ENCODE results near the gene DOCK6. TPM values are rescaled to one million over a fixed set of nuclear protein-coding genes. Genes with fewer than 3 reads are reported as not detected.

The DOCK6 gene
- total RNA-seq, 2 donors from 2014 or later, result 1.7 to 2.6 TPM

GRCh38 chr19:11288349-11288748 lies 26.0 kb upstream of the DOCK6 start:
- H3K36me3 Mint-ChIP-seq, result no peaks in the 10 kb centered on the region
- ATAC-seq (no peak), DNase-seq (ENCODE audit: low spot score) (no peak)
- H3K27me3 Mint-ChIP-seq, result peaks cover 12 to 15% of the 10 kb centered on the region in 2 donors
- no peak overlapping the region for H3K4me3 Mint-ChIP-seq
- no peaks in the 10 kb centered on the region for H3K9me3 Mint-ChIP-seq
- peaks cover under 1 to 4% of the 10 kb centered on the region in 2 donors for H3K4me1 Mint-ChIP-seq (ENCODE audit: low read depth in 2 of 2)
- no peak overlapping the region for H3K27ac Mint-ChIP-seq

- no peak for ATAC-seq
- H3K36me3 Mint-ChIP-seq, result no peaks in the 10 kb centered on the region
- no peak overlapping the region for H3K4me3 Mint-ChIP-seq
- no peaks in the 10 kb centered on the region for H3K9me3 Mint-ChIP-seq
- DNase-seq (ENCODE audit: low spot score), result no peak
- peaks cover 0 to 4% of the 10 kb centered on the region in 2 donors for H3K4me1 Mint-ChIP-seq (ENCODE audit: low read depth in 2 of 2)
- H3K27me3 Mint-ChIP-seq, result peaks cover 15 to 18% of the 10 kb centered on the region in 2 donors
- H3K27ac Mint-ChIP-seq, result no peak overlapping the region
These were observed 24.1 kb upstream of the DOCK6 start for GRCh38 chr19:11286312-11286974.

DNA sequence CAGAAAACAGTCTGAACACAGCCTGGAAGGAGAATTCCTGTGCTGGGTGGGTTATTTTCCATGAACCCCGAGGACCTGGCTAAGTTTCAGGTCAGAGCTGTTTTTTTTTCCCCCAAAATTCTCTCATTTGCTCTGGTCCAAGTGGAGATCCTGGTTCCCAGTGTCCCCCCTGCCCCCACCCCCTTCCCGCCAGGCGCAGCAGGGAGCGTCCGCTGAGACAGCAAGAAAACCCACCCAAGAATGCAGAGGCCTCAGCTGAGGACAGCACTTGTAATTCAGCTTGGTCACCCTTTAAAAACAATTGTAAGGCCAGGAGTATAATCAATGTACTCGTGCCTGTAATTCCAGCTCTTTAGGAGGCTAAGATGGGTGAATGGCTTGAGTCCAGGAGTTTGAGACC lies 22.2 kb upstream of the DOCK6 start:
- Mint-ChIP-seq H3K27ac (no peak overlapping the region), H3K4me1 (ENCODE audit: low read depth in 2 of 2) (peaks cover 7 to 8% of the 10 kb centered on the region in 2 donors), H3K9me3 (no peaks in the 10 kb centered on the region), H3K4me3 (no peak overlapping the region), H3K27me3 (peaks cover 15 to 19% of the 10 kb centered on the region in 2 donors), H3K36me3 (no peaks in the 10 kb centered on the region)
- no peak for ATAC-seq
- DNase-seq (ENCODE audit: low spot score), result no peak

- H3K9me3 Mint-ChIP-seq, result no peaks in the 10 kb centered on the region
- H3K4me1 Mint-ChIP-seq (ENCODE audit: low read depth in 2 of 2), result peaks cover 7 to 9% of the 10 kb centered on the region in 2 donors
- DNase-seq (ENCODE audit: low spot score) (no peak), ATAC-seq (no peak)
- H3K27ac Mint-ChIP-seq, result peak overlapping the region in 1 of 2 donors; percentile 24
- H3K36me3 Mint-ChIP-seq, result no peaks in the 10 kb centered on the region
- no peak overlapping the region for H3K4me3 Mint-ChIP-seq
- H3K27me3 Mint-ChIP-seq, result peaks cover 16 to 22% of the 10 kb centered on the region in 2 donors
These were observed 19.2 kb upstream of the DOCK6 start for GRCh38 chr19:11281356-11282049.

- Mint-ChIP-seq H3K36me3 (no peaks in the 10 kb centered on the region), H3K27me3 (peaks cover 23 to 25% of the 10 kb centered on the region in 2 donors), H3K4me3 (peak overlapping the region; percentile 63), H3K27ac (peak overlapping the region in 1 of 2 donors; percentile 58), H3K4me1 (ENCODE audit: low read depth in 2 of 2) (peaks cover 7 to 9% of the 10 kb centered on the region in 2 donors), H3K9me3 (no peaks in the 10 kb centered on the region)
- peak; percentile 87 to 90 for ATAC-seq
- peak; percentile 77 for DNase-seq (ENCODE audit: low spot score)
These were observed 17.3 kb upstream of the DOCK6 start for GRCh38 chr19:11279505-11280236.

DNA sequence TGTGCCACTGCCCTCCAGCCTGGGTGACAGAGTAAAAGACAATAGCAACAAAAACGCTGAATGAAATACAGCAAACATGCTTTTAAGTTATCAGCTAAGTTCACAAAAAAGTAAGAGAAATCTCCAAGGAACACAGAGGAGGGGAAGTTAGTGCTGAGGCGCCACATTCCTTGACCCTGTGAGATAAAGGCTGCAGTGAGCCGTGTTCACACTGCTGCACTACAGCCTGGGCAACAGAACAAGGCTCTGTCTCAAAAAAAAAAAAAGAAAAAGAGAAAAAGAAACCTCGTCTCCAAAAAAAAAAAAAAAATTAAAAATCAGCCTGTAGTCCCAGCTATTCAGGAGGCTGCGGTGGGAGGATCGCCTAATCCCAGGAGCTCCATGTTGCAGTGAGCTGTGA lies 16.3 kb upstream of the DOCK6 start:
- H3K4me3 Mint-ChIP-seq, result no peak overlapping the region
- no peaks in the 10 kb centered on the region for H3K9me3 Mint-ChIP-seq
- H3K27me3 Mint-ChIP-seq, result peaks cover 24 to 33% of the 10 kb centered on the region in 2 donors
- H3K4me1 Mint-ChIP-seq (ENCODE audit: low read depth in 2 of 2), result peaks cover 7 to 9% of the 10 kb centered on the region in 2 donors
- peak overlapping the region in 1 of 2 donors; percentile 28 for H3K27ac Mint-ChIP-seq
- H3K36me3 Mint-ChIP-seq, result no peaks in the 10 kb centered on the region
- DNase-seq (ENCODE audit: low spot score), result no peak
- no peak for ATAC-seq

DNA sequence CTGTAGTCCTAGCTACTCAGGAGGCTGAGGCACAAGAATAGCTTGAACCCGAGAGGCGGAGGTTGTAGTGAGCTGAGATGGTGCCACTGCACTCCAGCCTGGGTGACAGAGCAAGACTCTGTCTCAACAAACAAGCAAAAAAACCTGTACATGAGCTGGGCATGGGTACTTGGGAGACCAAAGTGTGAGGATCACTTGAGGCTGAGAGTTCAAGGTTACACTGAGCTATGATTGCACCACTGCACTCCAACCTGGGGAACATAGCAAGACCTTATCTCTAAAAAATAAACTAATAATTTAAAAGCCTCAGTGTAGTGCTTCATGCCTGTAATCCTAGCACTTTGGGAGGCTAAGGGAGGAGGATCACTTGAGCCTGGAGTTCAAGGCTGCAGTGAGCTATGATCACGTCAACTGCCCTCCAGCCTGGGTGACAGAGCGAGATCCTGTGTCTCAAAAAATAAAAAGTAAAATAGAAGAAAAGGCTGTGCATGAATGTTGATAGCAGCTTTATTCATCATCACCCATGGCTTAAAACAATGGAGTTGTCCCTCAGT lies 12.3 kb upstream of the DOCK6 start:
- Mint-ChIP-seq H3K27ac (no peak overlapping the region), H3K36me3 (no peaks in the 10 kb centered on the region), H3K9me3 (no peaks in the 10 kb centered on the region), H3K4me1 (ENCODE audit: low read depth in 2 of 2) (peaks cover 3 to 4% of the 10 kb centered on the region in 2 donors), H3K27me3 (peaks cover 21 to 38% of the 10 kb centered on the region in 2 donors), H3K4me3 (no peak overlapping the region)
- DNase-seq (ENCODE audit: low spot score), result no peak
- ATAC-seq, result no peak

GRCh38 chr19:11273989-11274388 lies 11.7 kb upstream of the DOCK6 start:
- ATAC-seq (no peak), DNase-seq (ENCODE audit: low spot score) (no peak)
- H3K9me3 Mint-ChIP-seq, result no peaks in the 10 kb centered on the region
- no peak overlapping the region for H3K27ac Mint-ChIP-seq
- peaks cover 26 to 44% of the 10 kb centered on the region in 2 donors for H3K27me3 Mint-ChIP-seq
- H3K4me1 Mint-ChIP-seq (ENCODE audit: low read depth in 2 of 2), result no peaks in the 10 kb centered on the region
- H3K4me3 Mint-ChIP-seq, result no peak overlapping the region
- H3K36me3 Mint-ChIP-seq, result no peaks in the 10 kb centered on the region

- no peaks in the 10 kb centered on the region for H3K9me3 Mint-ChIP-seq
- no peak overlapping the region for H3K27ac Mint-ChIP-seq
- H3K36me3 Mint-ChIP-seq, result no peaks in the 10 kb centered on the region
- H3K4me3 Mint-ChIP-seq, result no peak overlapping the region
- H3K4me1 Mint-ChIP-seq (ENCODE audit: low read depth in 2 of 2), result no peaks in the 10 kb centered on the region
- DNase-seq (ENCODE audit: low spot score) (no peak), ATAC-seq (no peak)
- H3K27me3 Mint-ChIP-seq, result peaks cover 30 to 48% of the 10 kb centered on the region in 2 donors
These were observed 11.0 kb upstream of the DOCK6 start for GRCh38 chr19:11273296-11273695.

GRCh38 chr19:11269408-11269807 lies 7.1 kb upstream of the DOCK6 start:
- Mint-ChIP-seq H3K27ac (no peak overlapping the region), H3K27me3 (peaks cover 44 to 51% of the 10 kb centered on the region in 2 donors), H3K4me1 (ENCODE audit: low read depth in 2 of 2) (peaks cover 3 to 7% of the 10 kb centered on the region in 2 donors), H3K36me3 (no peaks in the 10 kb centered on the region), H3K4me3 (no peak overlapping the region), H3K9me3 (no peaks in the 10 kb centered on the region)
- DNase-seq (ENCODE audit: low spot score), result no peak
- ATAC-seq, result no peak

DNA sequence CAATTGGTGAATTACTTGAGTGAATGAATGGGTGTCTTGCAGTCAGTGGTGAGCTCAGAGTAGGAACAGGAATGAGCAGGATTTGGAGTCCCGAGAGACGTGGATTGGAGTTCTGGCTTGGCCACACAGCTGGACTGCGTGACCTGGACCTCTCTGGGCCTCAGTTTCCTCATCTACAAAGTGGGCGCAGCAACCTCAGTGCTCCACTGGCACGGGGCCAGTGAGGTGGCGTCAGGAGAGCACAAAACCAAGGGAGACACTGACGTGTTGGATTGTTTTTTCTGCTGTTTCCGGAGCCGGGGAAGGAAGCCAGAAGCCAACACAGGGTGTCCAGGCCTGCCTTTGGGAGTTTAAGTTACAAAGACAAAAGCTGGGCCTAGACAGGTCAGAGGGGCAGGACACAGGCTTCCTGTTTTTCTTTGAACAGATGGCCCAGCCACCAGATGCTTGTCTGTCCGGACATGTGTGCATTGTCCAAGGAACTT lies 6.5 kb upstream of the DOCK6 start:
- Mint-ChIP-seq H3K27ac (no peak overlapping the region), H3K36me3 (no peaks in the 10 kb centered on the region), H3K4me3 (no peak overlapping the region), H3K27me3 (peaks cover 45 to 46% of the 10 kb centered on the region in 2 donors), H3K4me1 (ENCODE audit: low read depth in 2 of 2) (peaks cover 3 to 7% of the 10 kb centered on the region in 2 donors), H3K9me3 (no peaks in the 10 kb centered on the region)
- DNase-seq (ENCODE audit: low spot score), result no peak
- ATAC-seq, result no peak

GRCh38 chr19:11267316-11268085 lies 5.2 kb upstream of the DOCK6 start:
- Mint-ChIP-seq H3K9me3 (no peaks in the 10 kb centered on the region), H3K27me3 (peaks cover 40% of the 10 kb centered on the region in 2 donors), H3K27ac (no peak overlapping the region), H3K36me3 (no peaks in the 10 kb centered on the region), H3K4me1 (ENCODE audit: low read depth in 2 of 2) (peaks cover 3 to 7% of the 10 kb centered on the region in 2 donors), H3K4me3 (no peak overlapping the region)
- DNase-seq (ENCODE audit: low spot score) (no peak), ATAC-seq (peak in 1 of 2 donors; percentile 34)

GRCh38 chr19:11265785-11266236 lies 3.5 kb upstream of the DOCK6 start:
- Mint-ChIP-seq H3K4me1 (ENCODE audit: low read depth in 2 of 2) (peaks cover 3 to 7% of the 10 kb centered on the region in 2 donors), H3K27ac (no peak overlapping the region), H3K9me3 (no peaks in the 10 kb centered on the region), H3K4me3 (no peak overlapping the region), H3K36me3 (no peaks in the 10 kb centered on the region), H3K27me3 (peaks cover 46% of the 10 kb centered on the region in 2 donors)
- ATAC-seq (no peak), DNase-seq (ENCODE audit: low spot score) (no peak)

Measured in natural killer cell treated with Interleukin-12 subunit alpha and Interleukin-12 subunit beta and Interleukin-15 and Interleukin-18, amount 100 ng/mL, for 72 hours (primary cell).